Stimulated activated CD8-positive, alpha-beta memory T cell treated with anti-CD3 and anti-CD28 coated beads, Interleukin-2, amount 100 ng/mL, for 48 hours (primary cell): ENCODE measurements around the gene CASS4.

Source experiments
- DNase-seq, 2 donors: peaks; one replicate each; pipeline ENCODE4 v3.0.0-alpha.2; 2020; ENCODE audit warnings: low read depth in 2 of 2

CASS4 gene

GRCh38 chr20:56443654-56444540 lies 31.8 kb downstream of the CASS4 start:
- DNase-seq, result no peak

- DNase-seq, result no peak
Observed at GRCh38 chr20:56445130-56445529, 33.1 kb downstream of the CASS4 start.

- DNase-seq, result no peak
Observed at GRCh38 chr20:56445540-56445939, 33.5 kb downstream of the CASS4 start.

GRCh38 chr20:56447227-56447626 lies 35.2 kb downstream of the CASS4 start:
- DNase-seq, result no peak

- DNase-seq, result no peak
Observed at GRCh38 chr20:56449459-56449858, 37.4 kb downstream of the CASS4 start.

- DNase-seq, result no peak
Observed at GRCh38 chr20:56451056-56451765, 39.2 kb downstream of the CASS4 start.

GRCh38 chr20:56453352-56453751 lies 41.3 kb downstream of the CASS4 start:
- no peak for DNase-seq

- no peak for DNase-seq
Observed at GRCh38 chr20:56454754-56455153, 42.7 kb downstream of the CASS4 start.

- DNase-seq, result no peak
Observed at GRCh38 chr20:56458206-56458821, 46.3 kb downstream of the CASS4 start.

GRCh38 chr20:56460459-56460858 lies 48.4 kb downstream of the CASS4 start:
- no peak for DNase-seq

GRCh38 chr20:56461576-56461975 lies 49.5 kb downstream of the CASS4 start:
- no peak for DNase-seq

GRCh38 chr20:56463428-56463827 lies 51.4 kb downstream of the CASS4 start:
- no peak for DNase-seq

- no peak for DNase-seq
Observed at GRCh38 chr20:56465997-56466396, 53.9 kb downstream of the CASS4 start.

- DNase-seq, result no peak
Observed at GRCh38 chr20:56467968-56468315, 55.9 kb downstream of the CASS4 start.

GRCh38 chr20:56468316-56469076 lies 56.4 kb downstream of the CASS4 start, which contains the start of gene RTF2:
RTF2 (plus strand) TSS chr20:56468627; CDS start chr20:56468698, 71 bp downstream.
- peak; percentile 96 to 97 for DNase-seq

GRCh38 chr20:56469077-56469449 lies 57.0 kb downstream of the CASS4 start:
- no peak for DNase-seq

GRCh38 chr20:56483970-56484369 lies 71.9 kb downstream of the CASS4 start:
- DNase-seq, result no peak

GRCh38 chr20:56487216-56487615 lies 75.2 kb downstream of the CASS4 start:
- DNase-seq, result no peak

- DNase-seq, result no peak
Observed at GRCh38 chr20:56488566-56488965, 76.5 kb downstream of the CASS4 start.

GRCh38 chr20:56501116-56501515 lies 89.1 kb downstream of the CASS4 start:
- DNase-seq, result no peak

GRCh38 chr20:56503916-56504315 lies 91.9 kb downstream of the CASS4 start:
- no peak for DNase-seq
